Keratinocyte (primary cell): ENCODE measurements around the gene ATRNL1.

ENCODE experiments used
- CTCF ChIP-seq, 3 experiments: IDR thresholded peaks in 1 of 3; conservative IDR thresholded peaks in 1 of 3; optimal IDR thresholded peaks in 1 of 3; 2 replicates in 2 of 3; 3 replicates in 1 of 3; pipeline versions ENCODE3 to v1.5.1; 2011; ENCODE audit warnings: low read length in 3 of 3, mild to moderate bottlenecking in 3 of 3, moderate library complexity in 2 of 3, control low read depth in 1 of 3, inconsistent platforms in 1 of 3; ENCODE audit not compliant: insufficient read depth in 2 of 3; ENCODE audit errors: extremely low read depth in 1 of 3
- EZH2 ChIP-seq: IDR thresholded peaks from one replicate; pipeline ENCODE4 v1.6.1; 2012; ENCODE audit warnings: inconsistent platforms, mild to moderate bottlenecking, low read length, moderate library complexity

- TF ChIP-seq CTCF (optimal IDR thresholded peaks at IDR 0.05 in 1 of 3, IDR thresholded peaks at IDR 0.05 in 1 of 3, conservative IDR thresholded peaks at IDR 0.05 in 1 of 3; ENCODE audit: extremely low read depth in 1 of 3, insufficient read depth in 2 of 3, low read length in 3 of 3) (no peak), EZH2 (no peak)
These were observed 709.7 kb downstream of the ATRNL1 start for GRCh38 chr10:115802911-115803310.
